ENCODE measurements around the gene PKD2L1.
"Not testable (repeated sequence)": the region's sequence is repeated elsewhere in the genome, so short reads cannot be mapped to it uniquely, and the experiment has no call there.

Gene PKD2L1

DNA sequence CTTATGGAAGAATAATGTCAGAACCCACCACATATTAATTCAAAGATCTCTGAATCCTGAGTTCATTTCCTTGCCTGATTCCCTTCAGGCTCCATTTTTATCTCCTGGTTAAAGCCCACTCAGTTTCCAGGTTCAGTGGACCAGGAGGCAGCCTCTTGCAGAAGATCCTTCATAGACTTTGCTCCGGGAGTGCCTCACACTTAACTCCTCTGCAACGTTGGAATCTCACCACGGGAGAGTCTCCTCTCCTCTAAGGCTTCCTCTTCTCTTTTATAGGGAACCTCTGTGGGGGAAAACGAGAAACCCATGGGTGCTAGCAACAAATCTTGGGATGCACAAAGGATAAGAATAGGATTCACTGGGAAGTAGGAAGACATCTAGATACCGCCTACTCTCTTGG lies 41.8 kb downstream of the PKD2L1 start:
- H3K27ac ChIP-seq: no peak overlapping the region
- H3K36me3 ChIP-seq: peaks cover 5 to 20% (median 16%) of the 10 kb centered on the region in 11 experiments; a peak in 20 of 22 replicates
- 0 out of 22 replicates have a peak overlapping the region, but pooled peaks of 1 of the 11 experiments have one; percentile 1 for H3K4me2 ChIP-seq
- H3K27me3 ChIP-seq: no peaks in the 10 kb centered on the region
- H3K4me1 ChIP-seq: peaks cover 18 to 89% (median 62%) of the 10 kb centered on the region in 10 experiments
- TF ChIP-seq Cebpa-rat (IDR thresholded peaks at IDR 0.05): no peak
- no peaks in the 10 kb centered on the region for H3K9me3 ChIP-seq (replicated peaks in 1 of 11)
- H3K9ac ChIP-seq: no peak overlapping the region
- no peak overlapping the region for H3K4me3 ChIP-seq
- H4K20me1 ChIP-seq: peaks cover 5 to 24% (median 14%) of the 10 kb centered on the region in 11 experiments; a peak in 15 of 22 replicates

DNA sequence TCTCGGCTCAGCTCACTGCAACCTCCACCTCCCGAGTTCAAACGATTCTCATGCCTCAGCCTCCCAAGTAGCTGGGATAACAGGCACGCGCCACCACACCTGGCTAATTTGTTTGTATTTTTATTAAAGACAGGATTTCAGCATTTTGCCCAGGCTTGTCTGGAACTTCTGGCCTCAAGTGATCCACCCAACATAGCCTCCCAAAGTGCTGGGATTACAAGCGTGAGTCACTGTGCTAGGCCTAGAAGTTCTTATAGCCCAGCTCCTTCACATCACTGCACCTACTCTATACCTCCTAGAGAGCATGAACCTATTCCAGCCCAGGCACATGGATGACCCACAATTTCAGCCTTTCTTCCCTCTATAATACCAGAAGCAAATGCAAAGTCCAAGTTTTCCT lies 42.3 kb downstream of the PKD2L1 start:
- Histone ChIP-seq H4K20me1 (peaks cover 9 to 28% (median 18%) of the 10 kb centered on the region in 11 experiments; a peak in 15 of 22 replicates), H3K4me1 (peaks cover 18 to 89% (median 64%) of the 10 kb centered on the region in 10 experiments), H3K27ac (no peak overlapping the region), H3K36me3 (peaks cover 10 to 25% (median 19%) of the 10 kb centered on the region in 11 experiments; a peak in 20 of 22 replicates), H3K27me3 (no peaks in the 10 kb centered on the region), H3K4me2 (peak overlapping the region in 2 of 11 experiments; percentile 93 to 95; a peak in 4 of 22 replicates), H3K4me3 (no peak overlapping the region), H3K9me3 (replicated peaks in 1 of 11) (no peaks in the 10 kb centered on the region), H3K9ac (no peak overlapping the region)
- no peak for TF ChIP-seq Cebpa-rat (IDR thresholded peaks at IDR 0.05)

DNA sequence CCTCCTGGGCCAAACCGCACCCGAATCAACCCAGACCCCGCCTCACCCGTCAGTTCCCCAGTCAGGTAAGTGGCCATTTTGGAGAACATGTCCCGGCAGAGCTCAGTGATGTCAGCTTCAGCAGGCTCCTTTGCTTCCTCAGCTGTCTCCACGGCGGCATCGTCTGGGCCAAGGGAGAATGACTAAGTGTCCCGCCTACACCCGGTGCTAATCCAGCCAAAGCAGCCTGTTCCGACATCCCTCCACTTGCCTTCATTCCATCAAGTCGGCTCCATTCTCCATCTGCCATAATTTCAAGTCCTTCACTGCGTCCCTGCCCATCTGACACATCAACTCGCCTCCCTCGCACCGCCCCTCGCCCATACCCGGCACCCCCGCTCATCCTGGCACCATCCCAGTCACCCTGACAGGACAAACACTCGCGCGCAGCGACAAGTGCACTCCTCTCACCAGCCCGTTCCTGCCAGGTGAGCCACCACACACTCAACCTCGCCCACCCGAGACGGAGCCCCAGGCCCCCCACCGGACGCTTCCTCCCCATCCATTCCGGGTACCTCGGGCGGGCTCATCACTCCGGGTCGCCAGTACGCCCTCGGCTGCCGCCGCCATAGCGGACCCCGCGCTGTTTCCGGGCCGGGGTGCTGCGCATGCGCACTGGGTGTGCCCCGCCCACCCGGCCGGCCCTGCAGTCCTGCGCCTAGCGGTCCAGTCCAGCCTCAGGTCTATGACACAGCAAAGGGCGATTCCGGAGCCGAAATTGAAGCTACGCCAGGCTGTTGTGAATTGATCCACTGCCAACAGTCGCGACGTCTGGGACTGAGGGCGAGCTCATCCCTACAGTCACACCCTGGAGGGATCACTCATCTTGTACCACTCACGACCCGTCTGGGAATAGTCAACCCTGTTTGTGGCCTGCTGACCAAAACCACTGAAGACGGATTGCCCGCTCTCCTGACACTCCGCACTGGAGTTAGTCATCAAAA lies 43.7 kb downstream of the PKD2L1 start, which contains the start of gene BLOC1S2:
Gene BLOC1S2, minus strand, starts transcription at position 630 of the 983 bp plus-strand sequence. Its CDS starts 21 bp downstream, at position 609.
- peak within 1 kb of the TSS; percentile 73 to 94 (median 80) for H3K4me3 ChIP-seq
- H3K4me2 ChIP-seq: peak within 1 kb of the TSS; percentile 77 to 95 (median 91)
- H3K9me3 ChIP-seq (replicated peaks in 1 of 11): no peaks in the 10 kb centered on the region
- peaks cover 18 to 86% (median 54%) of the 10 kb centered on the region in 10 experiments for H3K4me1 ChIP-seq
- no peak for TF ChIP-seq Cebpa-rat (IDR thresholded peaks at IDR 0.05)
- peaks cover 23 to 39% (median 33%) of the 10 kb centered on the region in 11 experiments for H3K36me3 ChIP-seq
- peak within 1 kb of the TSS; percentile 63 to 89 (median 83) for H3K27ac ChIP-seq
- peak within 1 kb of the TSS; percentile 75 to 87 (median 86) for H3K9ac ChIP-seq
- H4K20me1 ChIP-seq: peaks cover 15 to 41% (median 32%) of the 10 kb centered on the region in 11 experiments; a peak in 17 of 22 replicates
- H3K27me3 ChIP-seq: no peaks in the 10 kb centered on the region

DNA sequence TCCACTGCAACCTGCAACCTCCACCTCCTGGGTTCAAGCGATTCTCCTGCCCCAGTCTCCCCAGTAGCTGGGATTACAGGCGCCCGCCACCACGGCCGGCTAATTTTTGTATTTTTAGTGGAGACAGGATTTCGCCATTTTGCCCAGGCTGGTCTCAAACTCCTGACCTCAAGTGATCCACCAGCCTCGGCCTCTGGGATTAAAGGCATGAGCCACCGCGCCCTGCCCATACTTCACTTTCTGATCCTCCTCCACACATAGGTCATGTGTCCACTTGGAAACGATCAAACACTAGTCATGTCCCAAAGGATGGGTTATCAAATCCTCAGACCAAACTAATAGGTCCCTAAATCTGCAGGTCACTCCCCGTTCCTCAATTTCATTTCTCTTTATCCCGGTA lies 44.7 kb downstream of the PKD2L1 start:
- peak overlapping the region; percentile 63 to 89 (median 83) for H3K27ac ChIP-seq
- H3K9ac ChIP-seq: peak overlapping the region; percentile 75 to 87 (median 86)
- peaks cover 15 to 49% (median 36%) of the 10 kb centered on the region in 11 experiments; a peak in 17 of 22 replicates for H4K20me1 ChIP-seq
- H3K4me3 ChIP-seq: peak overlapping the region; percentile 73 to 94 (median 80)
- not testable (repeated sequence) for H3K9me3 ChIP-seq (replicated peaks in 1 of 11); H3K27me3 ChIP-seq
- H3K4me1 ChIP-seq: peaks cover 18 to 76% (median 44%) of the 10 kb centered on the region in 10 experiments
- peak overlapping the region; percentile 77 to 95 (median 91) for H3K4me2 ChIP-seq
- H3K36me3 ChIP-seq: peaks cover 31 to 49% (median 44%) of the 10 kb centered on the region in 11 experiments

DNA sequence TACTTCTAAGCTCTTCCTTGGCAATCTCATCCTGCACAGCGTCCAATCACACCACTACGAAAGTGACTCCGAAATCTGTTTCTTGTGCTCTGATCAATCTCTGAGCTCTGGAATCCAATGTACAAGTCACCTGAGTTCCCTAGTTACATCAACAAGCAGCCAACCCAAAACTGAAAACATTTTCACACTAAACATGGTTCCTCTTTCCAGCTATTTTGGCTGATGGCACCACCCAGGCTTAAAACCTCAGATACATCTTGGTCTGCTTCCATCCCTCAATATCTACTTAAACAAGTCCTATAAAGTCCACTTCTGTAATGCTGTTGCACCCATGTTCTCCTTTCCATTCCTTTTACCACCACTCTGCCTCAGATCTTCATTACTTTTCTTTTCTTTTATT lies 47.1 kb downstream of the PKD2L1 start:
- peak overlapping the region in 1 of 11 experiments; percentile 23; a peak in 1 of 22 replicates for H3K27ac ChIP-seq
- peaks cover 49 to 68% (median 61%) of the 10 kb centered on the region in 11 experiments for H3K36me3 ChIP-seq
- no peak overlapping the region for H3K4me3 ChIP-seq
- H3K9me3 ChIP-seq (replicated peaks in 1 of 11): no peaks in the 10 kb centered on the region
- TF ChIP-seq Cebpa-rat (IDR thresholded peaks at IDR 0.05): no peak
- no peaks in the 10 kb centered on the region for H3K27me3 ChIP-seq
- peak overlapping the region in 8 of 11 experiments; percentile 1 to 95 (median 72); a peak in 12 of 22 replicates for H3K4me2 ChIP-seq
- H3K4me1 ChIP-seq: peaks cover 18 to 54% (median 37%) of the 10 kb centered on the region in 10 experiments
- H4K20me1 ChIP-seq: peaks cover 15 to 53% (median 36%) of the 10 kb centered on the region in 11 experiments; a peak in 17 of 22 replicates
- no peak overlapping the region for H3K9ac ChIP-seq

- not testable (repeated sequence) for H3K9ac ChIP-seq; H3K9me3 ChIP-seq (replicated peaks in 1 of 11); H3K4me3 ChIP-seq; H3K4me2 ChIP-seq; H3K27me3 ChIP-seq; H3K27ac ChIP-seq
- peaks cover 47 to 75% (median 61%) of the 10 kb centered on the region in 11 experiments for H3K36me3 ChIP-seq
- H4K20me1 ChIP-seq: peaks cover 0 to 27% (median 10%) of the 10 kb centered on the region in 11 experiments; a peak in 13 of 22 replicates
- H3K4me1 ChIP-seq: peaks cover 0 to 13% (median 0%) of the 10 kb centered on the region in 10 experiments; a peak in 4 of 20 replicates
Measured at GRCh38 chr10:100276971-100277370, 53.1 kb downstream of the PKD2L1 start.

DNA sequence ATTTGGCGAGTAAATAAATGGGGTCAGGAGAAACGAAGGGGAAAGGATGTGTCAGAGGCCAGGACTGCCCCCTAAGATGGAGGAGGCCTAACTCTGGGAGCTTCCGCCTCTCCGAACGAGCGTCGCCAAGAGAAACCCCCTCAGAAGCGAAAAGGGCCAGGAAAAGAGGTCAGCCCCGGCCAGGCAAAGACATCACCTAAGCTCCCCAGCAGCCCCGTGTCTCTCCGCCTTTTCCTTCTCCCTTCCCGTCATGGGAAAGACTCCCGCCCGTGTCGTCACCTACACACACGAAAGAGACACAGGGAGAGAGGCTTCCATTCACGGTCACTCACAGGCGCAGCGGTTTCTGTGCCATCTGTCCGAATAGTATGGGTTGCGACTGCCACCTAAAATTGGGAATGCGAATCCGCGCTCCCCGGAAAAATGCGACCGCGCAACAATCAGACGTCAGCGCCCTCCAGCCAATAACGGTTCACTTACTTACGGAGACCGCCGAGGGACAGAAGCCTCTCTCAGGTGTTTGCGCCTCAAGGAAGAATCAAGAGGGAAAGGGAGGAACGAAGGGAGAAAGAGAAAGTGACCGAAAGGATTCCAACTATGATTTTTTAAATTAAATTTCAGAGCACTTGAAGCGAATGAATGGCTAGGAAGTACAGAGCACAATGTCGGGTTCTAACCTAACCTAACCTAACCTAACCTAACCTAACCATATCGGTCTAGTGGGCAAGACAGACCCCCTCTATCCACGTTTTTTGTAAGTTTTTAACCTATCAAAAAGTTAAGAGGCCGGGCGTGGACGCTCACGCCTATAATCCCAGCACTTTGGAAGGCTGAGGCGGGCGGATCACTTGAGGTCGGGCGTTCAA lies 62.6 kb downstream of the PKD2L1 start, which contains the start of gene CWF19L1:
Gene CWF19L1, minus strand, starts transcription at position 400 of the 866 bp plus-strand sequence. Its CDS starts 45 bp downstream, at position 355.
- Histone ChIP-seq H3K4me2 (peak within 1 kb of the TSS; percentile 81 to 95 (median 90)), H4K20me1 (peaks cover 0 to 14% (median 0%) of the 10 kb centered on the region in 11 experiments; a peak in 9 of 22 replicates), H3K4me3 (peak within 1 kb of the TSS; percentile 85 to 100 (median 98)), H3K9me3 (replicated peaks in 1 of 11) (no peaks in the 10 kb centered on the region), H3K4me1 (peaks cover 20 to 26% (median 23%) of the 10 kb centered on the region in 10 experiments), H3K27me3 (no peaks in the 10 kb centered on the region), H3K27ac (peak within 1 kb of the TSS; percentile 81 to 93 (median 89)), H3K36me3 (peaks cover 7 to 41% (median 16%) of the 10 kb centered on the region in 11 experiments; a peak in 17 of 22 replicates), H3K9ac (peak within 1 kb of the TSS; percentile 87 to 98 (median 92))
- no peak for TF ChIP-seq Cebpa-rat (IDR thresholded peaks at IDR 0.05)

Data from BLaER1 treated with 17β-estradiol and CSF1 and Interleukin-3, amounts not matched to agents 10 nM and 100 nM (cell line).